ENCODE measurements around the gene DIP2C.
"Not testable (repeated sequence)": the region's sequence is repeated elsewhere in the genome, so short reads cannot be mapped to it uniquely, and the experiment has no call there.

The DIP2C gene

DNA sequence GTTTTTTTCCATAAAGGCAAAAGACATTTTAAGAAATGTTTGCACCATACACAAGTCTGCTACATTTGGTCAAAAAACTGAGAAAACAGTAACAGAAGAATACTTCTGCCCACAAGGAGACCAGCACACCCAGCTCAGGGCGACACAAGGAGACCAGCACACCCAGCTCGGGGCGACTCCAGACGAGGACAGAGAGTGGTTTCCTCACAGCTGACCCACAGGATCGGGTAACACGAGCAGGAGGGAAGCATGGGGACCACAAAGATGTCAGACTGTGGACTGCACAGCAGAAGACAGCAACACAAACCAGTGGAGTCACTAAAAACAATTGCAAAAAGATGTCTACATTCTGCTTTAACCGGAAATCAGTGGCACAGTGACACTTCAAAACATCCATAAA, 237.6 kb downstream of the DIP2C start:
- no peak for DNase-seq (ENCODE audit: low read depth, low spot score)

DNA sequence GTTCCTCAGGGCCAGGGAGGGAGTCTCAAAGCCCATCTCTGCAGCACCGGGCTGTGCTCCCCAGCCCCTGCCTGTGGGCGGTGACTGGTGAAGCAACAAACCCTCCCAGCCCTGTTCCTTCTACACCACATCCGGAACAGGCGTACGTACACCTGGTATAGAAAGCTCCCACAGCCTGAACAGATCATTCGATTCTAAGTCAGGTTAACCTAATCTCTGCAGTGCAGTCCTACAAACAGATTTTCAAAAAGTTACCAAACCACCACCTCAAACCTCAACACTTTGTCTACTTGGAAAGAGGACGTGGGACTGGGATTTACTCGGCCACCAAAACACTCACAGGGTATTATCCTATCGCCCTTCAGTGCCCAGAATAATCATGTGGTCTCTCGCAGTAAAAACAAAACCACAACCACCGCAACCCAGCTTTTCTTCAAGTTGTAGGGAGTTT, 238.4 kb downstream of the DIP2C start:
- no peak for DNase-seq (ENCODE audit: low read depth, low spot score)

DNA sequence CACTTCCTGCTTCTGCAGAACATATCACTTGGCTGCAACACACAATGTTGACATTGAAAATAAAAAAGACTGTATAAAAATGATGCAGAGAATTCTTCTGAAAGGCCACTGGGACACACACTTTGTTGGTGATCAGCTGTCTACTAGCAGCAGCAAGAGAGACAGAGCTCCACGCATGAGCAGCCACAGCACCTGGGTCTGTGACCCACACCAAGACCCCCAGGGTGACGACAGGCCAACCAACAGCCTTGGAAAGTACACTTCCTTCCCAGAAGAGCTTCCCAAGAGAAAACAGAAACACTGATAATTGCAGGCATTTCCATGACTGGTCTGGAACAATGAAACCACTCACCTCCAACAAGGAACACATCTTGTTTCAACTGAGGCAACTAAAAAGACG, 239.0 kb downstream of the DIP2C start:
- no peak for DNase-seq (ENCODE audit: low read depth, low spot score)

DNA sequence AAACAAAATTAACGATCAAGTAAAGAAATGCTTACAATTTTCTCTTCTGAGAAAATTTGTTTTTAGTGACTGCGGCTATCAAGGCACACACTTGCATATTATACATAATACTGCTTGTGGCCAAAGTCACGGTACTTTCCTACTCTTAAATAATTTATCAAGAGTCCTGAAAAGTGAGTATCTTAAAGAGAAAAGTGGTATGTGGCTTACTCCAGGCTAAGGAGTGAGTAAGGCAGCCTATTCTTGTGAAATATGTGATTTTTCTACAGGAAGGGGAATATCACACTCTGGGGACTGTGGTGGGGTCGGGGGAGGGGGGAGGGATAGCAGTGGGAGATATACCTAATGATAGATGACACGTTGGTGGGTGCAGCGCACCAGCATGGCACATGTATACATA, 240.1 kb downstream of the DIP2C start:
- not testable (repeated sequence) for DNase-seq (ENCODE audit: low read depth, low spot score)

DNA sequence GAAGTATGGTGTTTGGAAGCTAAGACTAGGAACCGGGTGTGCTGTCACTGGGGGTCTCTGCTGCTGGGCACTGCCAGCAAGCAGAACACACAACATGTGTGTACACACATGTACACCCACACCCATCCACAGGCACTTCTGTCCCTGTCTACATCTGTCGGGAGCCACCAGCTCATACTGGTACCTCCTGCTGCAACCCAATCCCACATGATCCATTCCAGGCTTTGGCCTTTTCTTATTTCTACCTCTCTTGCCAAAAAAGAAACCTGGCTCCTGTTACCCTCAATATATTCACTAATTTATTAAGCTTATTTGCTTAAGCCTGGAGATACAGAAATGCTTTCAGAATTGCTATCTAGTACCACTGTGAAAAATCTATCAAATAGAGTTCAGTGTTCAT, 246.0 kb downstream of the DIP2C start:
- DNase-seq (ENCODE audit: low read depth, low spot score) = no peak

DNA sequence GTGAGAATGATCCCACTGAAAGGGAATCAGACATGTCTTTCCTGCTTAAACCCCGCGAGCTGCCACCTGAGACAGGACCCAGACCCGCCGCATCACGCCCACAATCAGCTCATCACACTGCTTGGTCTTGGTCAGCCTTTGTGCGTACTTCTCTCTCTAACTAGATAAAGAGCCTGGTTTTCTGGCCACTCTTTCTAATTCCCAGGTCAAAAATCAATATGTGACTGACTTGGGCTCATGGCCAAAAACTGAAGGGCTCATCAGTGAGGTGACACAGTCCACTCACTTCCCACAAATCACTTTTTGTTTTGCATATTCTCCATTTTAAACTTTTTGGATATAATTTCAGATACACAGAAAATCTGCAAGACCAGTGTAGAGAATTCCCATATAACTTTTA, 247.3 kb downstream of the DIP2C start:
- no peak for DNase-seq (ENCODE audit: low read depth, low spot score)

DNA sequence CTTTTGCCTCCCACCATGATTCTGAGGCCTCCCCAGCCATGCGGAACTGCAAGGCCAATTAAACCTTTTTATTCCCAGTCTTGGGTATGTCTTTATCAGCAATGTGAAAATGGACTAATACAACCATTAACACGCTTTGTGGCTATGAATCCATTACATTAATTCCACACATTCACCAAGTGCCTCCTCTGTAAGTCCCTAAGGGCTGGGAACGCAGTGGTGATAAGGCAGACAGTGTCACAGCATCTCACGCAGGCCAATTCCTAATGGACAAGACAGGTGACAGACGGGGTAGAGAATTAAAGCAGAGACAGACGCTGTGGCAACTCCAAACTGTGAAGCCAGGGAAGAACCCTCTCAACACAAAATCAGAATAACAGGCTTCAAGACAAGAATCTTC, 247.8 kb downstream of the DIP2C start:
- DNase-seq (ENCODE audit: low read depth, low spot score) = no peak

DNA sequence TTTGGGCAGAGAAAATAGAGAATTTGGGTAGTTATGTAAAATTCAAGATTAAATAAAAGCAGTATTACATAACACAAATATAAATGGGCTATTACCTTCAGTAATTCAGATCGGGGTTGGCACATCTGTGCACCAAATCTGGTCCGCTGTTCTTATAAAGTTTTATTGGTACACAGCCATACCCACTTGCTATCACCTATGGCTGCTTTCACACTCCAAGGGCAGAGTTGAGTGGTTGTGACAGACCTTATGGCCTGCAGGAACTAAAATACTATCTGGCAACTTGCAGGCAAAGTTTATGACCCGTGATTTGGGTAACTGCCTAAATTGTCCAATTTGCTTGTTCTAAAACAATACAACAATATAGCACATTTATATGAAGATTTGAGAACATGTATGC, 249.3 kb downstream of the DIP2C start:
- no peak for DNase-seq (ENCODE audit: low read depth, low spot score)

DNA sequence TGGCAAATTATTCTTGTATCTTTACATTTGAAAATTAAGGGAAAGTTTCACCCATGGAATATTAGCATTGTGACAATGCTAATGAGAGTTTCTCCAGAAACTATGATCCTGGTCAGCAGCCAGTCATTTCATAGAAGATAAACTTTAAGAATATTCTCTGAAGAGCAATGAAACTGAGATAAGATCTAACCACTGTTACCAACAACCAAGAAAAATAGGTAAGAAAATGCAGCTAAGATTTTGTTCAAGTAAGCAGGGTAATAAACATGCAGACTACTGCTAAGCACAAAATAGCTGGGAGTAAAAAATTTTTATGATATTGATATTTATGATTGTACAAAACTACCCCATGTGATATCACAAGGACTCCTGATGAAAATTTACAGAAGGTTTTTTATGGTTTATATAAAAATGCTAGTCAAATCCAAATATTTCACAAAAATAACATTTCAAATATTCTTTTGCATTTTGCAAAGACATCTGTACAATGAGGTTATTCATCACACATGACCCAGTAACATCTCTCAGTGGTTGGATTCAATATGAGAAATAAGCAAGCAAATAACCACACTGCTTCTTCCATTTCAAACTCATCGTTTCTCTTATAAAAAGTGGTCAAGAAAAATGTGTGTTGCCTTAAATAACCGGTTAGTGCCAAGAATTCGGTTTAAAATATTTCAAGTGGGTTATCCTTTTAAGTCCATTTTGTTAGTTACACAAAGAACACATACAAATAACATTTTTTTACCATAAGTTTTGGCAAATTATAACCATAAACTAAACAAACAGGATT, 251.6 kb downstream of the DIP2C start:
- no peak for DNase-seq (ENCODE audit: low read depth, low spot score)

DNA sequence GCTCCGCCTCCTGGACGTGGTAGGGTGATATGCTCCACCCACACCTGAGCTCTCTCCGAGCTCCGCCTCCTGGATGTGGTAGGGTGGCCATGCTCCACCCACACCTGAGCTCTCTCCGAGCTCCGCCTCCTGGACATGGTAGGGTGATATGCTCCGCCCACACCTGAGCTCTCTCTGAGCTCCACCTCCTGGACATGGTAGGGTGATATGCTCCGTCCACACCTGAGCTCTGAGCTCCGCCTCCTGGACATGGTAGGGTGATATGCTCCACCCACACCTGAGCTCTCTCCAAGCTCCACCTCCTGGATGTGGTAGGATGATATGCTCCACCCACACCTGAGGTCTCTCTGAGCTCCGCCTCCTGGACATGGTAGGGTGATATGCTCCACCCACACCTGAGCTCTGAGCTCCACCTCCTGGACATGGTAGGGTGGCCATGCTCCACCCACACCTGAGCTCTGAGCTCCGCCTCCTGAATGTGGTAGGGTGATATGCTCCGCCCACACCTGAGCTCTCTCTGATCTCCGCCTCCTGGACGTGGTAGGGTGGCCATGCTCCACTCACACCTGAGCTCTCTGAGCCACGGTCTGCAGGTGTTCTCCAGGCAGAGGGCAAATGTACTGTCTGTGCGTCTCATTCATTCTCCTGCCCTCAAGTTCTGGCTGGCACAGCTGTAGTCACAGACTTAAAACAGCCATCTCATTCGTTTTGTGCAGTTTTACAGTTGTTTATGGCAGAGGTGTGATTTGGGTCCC, 252.4 kb downstream of the DIP2C start:
- DNase-seq (ENCODE audit: low read depth, low spot score) = no peak

DNA sequence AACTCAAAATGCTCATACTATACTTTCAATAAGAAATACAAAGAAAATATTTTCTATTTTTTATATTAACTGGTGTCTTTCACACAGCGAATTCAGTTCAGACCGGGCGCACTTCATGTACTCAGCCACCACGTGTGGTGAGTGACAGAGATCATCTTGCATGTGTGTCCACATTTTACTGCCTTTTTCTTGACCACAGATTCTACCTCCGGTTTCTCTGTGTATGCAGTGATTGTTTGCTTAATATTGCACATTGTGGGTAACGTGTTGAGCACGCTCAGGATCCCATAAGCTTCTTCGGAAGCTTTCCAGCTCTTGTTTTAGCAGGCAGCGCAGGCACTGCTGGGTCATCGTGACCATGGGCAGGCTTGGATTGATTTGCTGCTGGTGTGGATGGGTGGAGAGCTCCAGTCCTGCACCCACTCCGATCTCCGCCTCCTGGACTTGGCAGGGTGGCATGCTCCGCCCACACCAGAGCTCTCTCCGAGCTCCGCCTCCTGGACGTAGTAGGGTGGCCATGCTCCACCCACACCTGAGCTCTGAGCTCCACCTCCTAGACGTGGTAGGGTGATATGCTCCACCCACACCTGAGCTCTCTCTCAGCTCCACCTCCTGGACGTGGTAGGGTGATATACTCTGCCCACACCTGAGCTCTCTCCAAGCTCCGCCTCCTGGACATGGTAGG, 253.3 kb downstream of the DIP2C start:
- no peak for DNase-seq (ENCODE audit: low read depth, low spot score)

DNA sequence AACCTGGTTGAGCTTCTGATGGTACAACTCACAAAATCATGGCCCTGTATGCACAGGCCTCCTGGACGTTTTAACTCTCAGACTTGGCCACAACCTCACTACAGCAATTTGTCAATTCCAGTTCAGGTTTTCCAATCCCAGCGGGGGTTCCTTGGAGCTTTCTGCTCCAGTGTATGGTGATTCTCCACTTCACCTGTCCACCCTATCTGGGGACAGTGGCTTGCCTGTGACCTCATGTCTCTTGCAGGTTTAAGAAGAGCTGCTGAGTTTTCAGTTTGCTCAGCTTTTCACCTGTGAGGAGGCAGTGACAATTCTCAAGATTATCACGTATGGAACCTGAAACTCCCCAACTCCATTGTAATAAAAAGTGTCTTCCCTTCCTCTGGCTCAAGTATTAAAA, 254.1 kb downstream of the DIP2C start:
- DNase-seq (ENCODE audit: low read depth, low spot score) = no peak

DNA sequence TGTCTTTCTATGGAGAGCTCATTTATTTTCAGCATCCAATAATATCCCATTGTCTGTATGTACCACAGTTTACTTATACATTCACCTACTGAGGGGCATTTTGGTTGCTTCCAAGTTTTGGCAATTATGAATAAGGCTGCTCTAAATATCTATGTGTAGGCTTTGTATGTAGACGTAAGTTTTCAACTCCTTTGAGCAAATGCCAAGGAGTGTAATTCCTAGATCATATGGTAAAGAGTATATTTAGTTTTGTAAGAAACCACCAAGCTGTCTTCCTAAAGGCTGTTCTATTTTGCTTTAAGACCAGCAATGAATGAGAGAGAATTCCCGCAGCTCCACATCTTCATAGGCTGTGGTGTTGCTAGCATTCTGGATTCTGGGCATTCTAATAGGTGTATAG, 259.8 kb downstream of the DIP2C start:
- DNase-seq (ENCODE audit: low read depth, low spot score) = no peak

DNA sequence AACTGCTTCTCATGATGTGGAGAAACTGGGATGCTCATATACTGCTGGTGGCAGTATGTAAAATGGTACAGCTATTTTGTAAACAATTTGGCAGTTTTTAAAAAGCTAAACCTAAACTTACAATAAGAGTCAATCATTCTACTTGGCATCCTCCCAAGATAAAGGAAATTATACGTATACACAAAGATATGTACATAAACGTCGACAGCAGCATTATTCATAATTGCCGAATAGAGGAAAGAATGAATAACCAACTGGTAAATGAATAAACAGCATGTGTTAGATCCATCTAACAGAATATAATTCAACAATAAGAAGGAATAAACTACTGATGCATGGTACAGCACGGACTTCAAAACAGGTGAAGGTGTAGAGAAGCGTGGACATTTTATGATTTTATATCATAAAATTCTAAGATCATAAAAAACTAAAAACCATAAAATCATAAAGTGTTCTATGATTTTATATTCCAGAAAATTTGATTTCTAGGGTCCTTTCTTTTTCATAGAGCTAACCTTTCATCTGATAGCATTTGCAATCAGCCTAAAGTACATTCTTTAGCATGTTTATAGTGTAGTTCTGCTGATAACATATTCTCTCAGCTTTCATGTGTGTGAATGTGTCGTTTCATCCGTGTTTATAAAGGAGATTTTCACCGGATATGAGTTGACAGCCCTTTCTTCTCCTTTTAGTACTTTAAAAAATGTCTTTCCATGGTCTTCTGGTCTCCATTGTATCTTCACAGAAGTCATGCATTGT, 261.5 kb downstream of the DIP2C start:
- DNase-seq (ENCODE audit: low read depth, low spot score) = no peak

DNA sequence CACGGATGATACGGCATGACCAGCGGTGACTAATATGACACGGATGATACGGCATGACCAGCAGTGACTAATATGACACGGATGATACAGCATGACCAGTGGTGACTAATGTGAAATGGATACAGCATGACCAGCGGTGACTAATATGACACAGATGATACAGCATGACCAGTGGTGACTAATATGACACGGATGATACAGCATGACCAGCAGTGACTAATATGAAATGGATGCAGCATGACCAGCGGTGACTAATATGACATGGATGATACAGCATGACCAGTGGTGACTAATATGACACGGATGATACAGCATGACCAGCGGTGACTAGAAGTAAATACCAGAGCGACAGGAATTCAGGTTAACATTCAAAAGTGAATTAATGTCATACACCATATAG, 264.1 kb downstream of the DIP2C start:
- not testable (repeated sequence) for DNase-seq (ENCODE audit: low read depth, low spot score)

DNA sequence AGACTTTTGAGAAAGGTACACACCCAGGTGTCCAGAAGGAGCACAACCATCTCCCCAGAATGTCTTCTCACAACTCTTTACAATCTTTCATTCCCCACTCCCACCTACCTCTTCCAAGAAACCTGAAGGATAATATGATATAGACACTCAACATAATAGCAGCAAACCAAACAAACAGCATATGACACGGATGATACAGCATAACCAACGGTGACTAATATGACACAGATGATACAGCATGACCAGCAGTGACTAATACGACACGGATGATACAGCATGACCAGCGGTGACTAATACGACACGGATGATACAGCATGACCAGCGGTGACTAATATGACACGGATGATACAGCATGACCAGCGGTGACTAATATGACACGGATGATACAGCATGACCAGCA, 264.7 kb downstream of the DIP2C start:
- DNase-seq (ENCODE audit: low read depth, low spot score) = not testable (repeated sequence)

DNA sequence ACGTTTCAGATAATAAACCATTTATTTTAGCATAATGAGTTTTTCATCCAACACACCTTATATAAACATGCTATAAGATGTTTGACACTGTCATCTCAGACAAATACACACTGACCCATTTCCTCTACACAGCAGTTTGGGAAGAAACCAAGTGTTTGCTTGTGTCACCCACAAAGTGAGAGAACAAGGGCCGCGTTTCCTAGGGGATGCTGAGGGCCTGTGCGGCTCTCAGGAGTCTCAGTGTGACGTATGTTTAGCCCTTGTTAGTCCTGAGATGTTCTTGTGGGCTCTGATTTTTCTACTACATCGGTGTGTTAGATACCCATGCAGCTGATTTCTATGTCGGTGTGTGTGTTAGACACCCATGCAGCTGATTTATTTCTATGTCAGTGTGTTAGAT, 266.3 kb downstream of the DIP2C start:
- DNase-seq (ENCODE audit: low read depth, low spot score) = no peak

DNA sequence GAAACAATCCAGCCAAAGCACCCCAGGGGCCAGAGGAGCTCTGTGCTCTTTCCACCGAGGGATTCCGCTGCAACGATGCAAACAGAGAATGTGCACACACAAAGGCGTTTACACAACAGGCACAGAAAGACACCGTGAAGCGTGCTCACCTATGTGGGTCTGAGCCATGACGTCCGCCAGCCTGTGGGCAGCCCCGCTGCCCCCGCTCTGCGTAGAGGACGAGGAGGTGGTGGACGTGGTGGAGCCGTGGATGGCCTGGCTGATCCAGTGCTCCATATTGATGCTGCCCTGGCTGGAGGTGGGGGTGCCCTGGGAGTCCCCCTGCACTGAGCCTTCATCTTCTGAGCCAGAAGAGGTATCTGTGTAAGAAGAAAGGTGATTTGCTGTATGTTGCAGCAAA, 266.8 kb downstream of the DIP2C start:
- no peak for DNase-seq (ENCODE audit: low read depth, low spot score)

DNA sequence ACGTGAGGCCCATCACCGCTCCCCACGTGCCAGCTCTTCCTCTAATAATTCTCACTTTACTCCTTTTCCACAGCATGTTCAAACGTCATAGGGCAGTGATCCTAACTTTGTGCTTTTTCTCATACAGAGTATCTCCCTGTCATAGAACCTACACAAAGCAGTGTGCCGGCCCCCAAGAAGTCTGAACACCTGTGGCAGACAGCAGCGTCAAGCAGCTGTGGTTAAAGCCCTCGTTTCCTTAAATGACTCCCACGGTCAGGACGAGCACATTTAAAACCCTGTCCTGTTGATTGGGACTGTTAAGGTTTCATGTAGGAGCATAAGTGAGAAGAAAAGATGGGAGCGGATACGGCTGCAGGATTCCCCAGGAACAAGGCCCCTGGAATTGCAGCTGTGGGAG, 267.2 kb downstream of the DIP2C start:
- no peak for DNase-seq (ENCODE audit: low read depth, low spot score)

DNA sequence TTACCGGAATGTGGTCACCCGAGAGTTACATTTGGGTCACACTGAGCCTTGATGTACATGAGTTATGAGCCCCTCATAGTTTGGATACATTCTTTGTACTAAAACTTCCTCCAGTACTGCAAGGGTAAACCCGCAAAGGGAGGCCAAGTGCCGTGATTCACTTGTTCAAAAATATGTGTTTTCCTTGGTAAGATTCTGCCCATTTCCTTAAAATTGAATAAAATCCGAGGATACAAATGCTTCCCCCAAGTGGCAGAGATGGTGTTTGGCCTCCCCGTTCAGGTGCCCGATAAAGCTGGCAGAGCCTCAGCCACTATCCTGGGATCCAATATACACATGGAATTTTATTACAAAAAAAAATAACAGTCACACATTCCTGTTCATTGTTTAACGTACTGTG, 268.3 kb downstream of the DIP2C start:
- no peak for DNase-seq (ENCODE audit: low read depth, low spot score)

DNA sequence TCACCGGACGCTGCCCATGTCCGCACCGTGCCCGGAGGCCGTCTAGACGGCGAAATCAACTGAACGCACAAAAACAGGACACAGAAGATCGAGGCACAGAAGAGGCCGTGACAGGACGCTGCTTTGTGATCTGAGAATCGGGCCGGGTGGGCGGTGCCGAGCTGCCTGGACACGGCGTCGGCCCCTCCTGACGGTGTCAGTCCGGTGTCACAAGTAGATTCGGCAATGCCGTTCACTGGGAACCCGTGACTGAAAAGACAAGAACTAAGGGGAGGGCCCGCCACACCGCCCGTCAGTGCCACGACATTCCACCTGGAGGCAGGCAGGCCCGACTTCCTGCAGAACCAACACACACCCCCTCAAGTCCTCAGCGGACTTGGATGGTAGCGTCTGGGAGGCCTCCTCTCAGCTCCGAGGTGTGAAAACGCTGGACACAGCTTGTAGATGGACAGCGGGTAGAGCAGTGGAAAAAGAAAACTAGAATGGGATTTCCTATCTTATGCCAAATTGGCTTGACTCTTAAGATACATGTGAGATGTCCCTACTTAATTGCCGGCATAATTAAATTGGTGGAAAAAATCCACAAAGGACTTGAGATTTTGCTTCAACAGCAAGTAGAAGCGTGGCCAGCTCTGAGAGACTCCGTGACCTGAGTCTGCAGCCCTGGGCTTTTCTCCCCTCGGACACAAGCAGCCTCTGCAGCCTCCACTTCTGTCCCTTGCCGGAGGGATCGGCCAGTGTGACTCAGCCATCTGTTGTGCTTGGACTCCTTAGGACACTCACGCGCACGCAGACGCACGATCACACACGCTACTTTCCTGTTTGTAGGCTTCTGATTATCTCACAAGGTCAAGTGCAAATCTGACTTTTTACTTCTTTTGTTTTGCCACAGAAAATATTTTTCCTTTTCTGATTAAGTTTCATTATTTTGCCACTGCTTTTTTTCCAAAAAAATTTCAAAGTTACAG, 269.0 kb downstream of the DIP2C start:
- DNase-seq (ENCODE audit: low read depth, low spot score) = no peak
